Measurements from ENCODE around the gene RABL6. TPM values are rescaled to one million over a fixed set of nuclear protein-coding genes. Genes with fewer than 3 reads are reported as not detected.

RABL6 gene
- total RNA-seq, 1 donor from 2014 or later, result 69.4 TPM

- FAIRE-seq (no peak), DNase-seq (ENCODE audit: low read depth) (no peak)
- H3K4me1 Mint-ChIP-seq (ENCODE audit: low read depth, unreplicated experiment), result peaks cover 2% of the 10 kb centered on the region
- no peaks in the 10 kb centered on the region for H3K9me3 ChIP-seq (ENCODE audit: insufficient read depth, low read depth, low read length)
- no peaks in the 10 kb centered on the region for H3K36me3 Mint-ChIP-seq (ENCODE audit: low read depth, unreplicated experiment)
- H3K4me2 ChIP-seq (ENCODE audit: low read length), result no peak overlapping the region
- no peak overlapping the region for H3K9ac ChIP-seq (ENCODE audit: low read length)
- H3K27me3 ChIP-seq (ENCODE audit: insufficient read depth, low read length), result no peaks in the 10 kb centered on the region
- H3K27ac Mint-ChIP-seq (ENCODE audit: unreplicated experiment), result no peak overlapping the region
- no peak overlapping the region for H3K27ac ChIP-seq (ENCODE audit: low read depth, low read length)
- no peaks in the 10 kb centered on the region for H3K36me3 ChIP-seq (ENCODE audit: insufficient read depth, low read length)
- peaks cover 11% of the 10 kb centered on the region for H3K79me2 ChIP-seq (ENCODE audit: insufficient read depth, low read length)
- no peak overlapping the region for H3K4me3 ChIP-seq (ENCODE audit: insufficient read depth, low read depth, low read length)
- no peaks in the 10 kb centered on the region for H3K27me3 Mint-ChIP-seq (ENCODE audit: low read depth, unreplicated experiment)
- H3K4me3 Mint-ChIP-seq (ENCODE audit: unreplicated experiment), result no peak overlapping the region
- peaks cover 20% of the 10 kb centered on the region for H4K20me1 ChIP-seq (ENCODE audit: insufficient read depth, low read length)
- TF ChIP-seq EZH2 (IDR thresholded peaks at IDR 0.05; ENCODE audit: insufficient read depth, low read length), result no peak
- no peak for TF ChIP-seq CTCF (IDR thresholded peaks at IDR 0.05; ENCODE audit: insufficient read depth, low read depth, low read length)
- no peak overlapping the region for H2AFZ ChIP-seq (ENCODE audit: low read depth, low read length)
- H3K9me3 Mint-ChIP-seq (ENCODE audit: unreplicated experiment), result no peaks in the 10 kb centered on the region
- H3K4me1 ChIP-seq (ENCODE audit: insufficient read depth, low read length), result peaks cover 9% of the 10 kb centered on the region
Observed at GRCh38 chr9:136852664-136853595, 45.2 kb downstream of the RABL6 start.

DNA sequence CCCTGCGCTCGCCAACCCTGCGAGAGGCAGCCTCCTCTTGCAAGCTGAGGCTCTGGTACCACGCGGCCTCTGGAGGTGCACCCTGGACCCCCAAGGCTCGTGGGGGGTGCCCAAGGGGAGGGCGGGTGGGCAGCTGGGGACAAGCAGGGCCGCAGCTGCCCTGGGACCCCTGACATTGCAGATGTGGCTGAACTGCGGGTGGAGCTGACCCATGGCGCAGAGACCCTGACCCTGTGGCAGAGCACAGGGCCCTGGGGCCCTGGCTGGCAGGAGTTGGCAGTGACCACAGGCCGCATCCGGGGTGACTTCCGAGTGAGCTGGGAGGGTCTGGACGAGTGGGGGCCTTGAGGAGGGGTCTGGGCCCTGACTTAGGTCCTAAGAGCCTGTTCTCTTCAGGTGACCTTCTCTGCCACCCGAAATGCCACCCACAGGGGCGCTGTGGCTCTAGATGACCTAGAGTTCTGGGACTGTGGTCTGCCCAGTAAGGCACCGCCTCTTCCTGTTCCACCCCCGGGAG lies 45.9 kb downstream of the RABL6 start:
- FAIRE-seq (no peak), DNase-seq (ENCODE audit: low read depth) (no peak)
- Histone ChIP-seq H3K27ac (ENCODE audit: low read depth, low read length) (no peak overlapping the region), H3K27me3 (ENCODE audit: insufficient read depth, low read length) (no peaks in the 10 kb centered on the region), H3K9me3 (ENCODE audit: insufficient read depth, low read depth, low read length) (no peaks in the 10 kb centered on the region), H3K36me3 (ENCODE audit: insufficient read depth, low read length) (no peaks in the 10 kb centered on the region), H3K4me1 (ENCODE audit: insufficient read depth, low read length) (peaks cover 9% of the 10 kb centered on the region), H3K4me3 (ENCODE audit: insufficient read depth, low read depth, low read length) (no peak overlapping the region), H3K4me2 (ENCODE audit: low read length) (no peak overlapping the region), H3K79me2 (ENCODE audit: insufficient read depth, low read length) (peaks cover 11% of the 10 kb centered on the region), H3K9ac (ENCODE audit: low read length) (no peak overlapping the region), H2AFZ (ENCODE audit: low read depth, low read length) (no peak overlapping the region), H4K20me1 (ENCODE audit: insufficient read depth, low read length) (peaks cover 20% of the 10 kb centered on the region)
- no peak overlapping the region for H3K4me3 Mint-ChIP-seq (ENCODE audit: unreplicated experiment)
- no peak for TF ChIP-seq CTCF (IDR thresholded peaks at IDR 0.05; ENCODE audit: insufficient read depth, low read depth, low read length)
- TF ChIP-seq EZH2 (IDR thresholded peaks at IDR 0.05; ENCODE audit: insufficient read depth, low read length), result no peak
- no peaks in the 10 kb centered on the region for H3K36me3 Mint-ChIP-seq (ENCODE audit: low read depth, unreplicated experiment)
- H3K9me3 Mint-ChIP-seq (ENCODE audit: unreplicated experiment), result no peaks in the 10 kb centered on the region
- H3K27ac Mint-ChIP-seq (ENCODE audit: unreplicated experiment), result no peak overlapping the region
- no peaks in the 10 kb centered on the region for H3K27me3 Mint-ChIP-seq (ENCODE audit: low read depth, unreplicated experiment)
- peaks cover 2% of the 10 kb centered on the region for H3K4me1 Mint-ChIP-seq (ENCODE audit: low read depth, unreplicated experiment)
